GM18870 (cell line): ENCODE measurements around the gene GALNT10.

ENCODE experiments used
- ATAC-seq: cut with Tn5 transposase; IDR thresholded peaks from one replicate; pipeline ENCODE4 v1.9.1; 2021; ENCODE audit warnings: moderate library complexity; ENCODE audit not compliant: unreplicated experiment

The GALNT10 gene

GRCh38 chr5:154397652-154398406 lies 207.3 kb downstream of the GALNT10 start:
- ATAC-seq, result no peak

DNA sequence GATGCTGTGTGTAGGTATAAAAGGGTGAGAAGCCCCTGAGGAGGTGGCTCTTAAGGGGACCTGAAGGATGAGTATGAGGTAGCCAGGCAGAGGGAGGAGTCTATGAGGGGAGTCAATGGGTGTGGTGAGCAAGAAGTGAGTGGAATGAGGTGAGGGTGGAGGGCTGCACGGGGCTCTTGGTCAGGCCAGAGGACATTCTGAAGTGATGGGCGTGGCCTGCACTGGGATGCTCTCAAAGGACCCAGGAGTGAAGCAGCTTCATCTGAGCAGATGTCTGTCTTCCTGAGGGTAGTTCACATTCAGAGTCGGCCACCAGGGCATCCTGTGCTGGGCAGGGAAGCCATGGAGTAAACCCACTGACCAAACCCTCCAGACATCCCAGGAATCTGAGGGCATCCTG lies 210.1 kb downstream of the GALNT10 start:
- ATAC-seq, result no peak

DNA sequence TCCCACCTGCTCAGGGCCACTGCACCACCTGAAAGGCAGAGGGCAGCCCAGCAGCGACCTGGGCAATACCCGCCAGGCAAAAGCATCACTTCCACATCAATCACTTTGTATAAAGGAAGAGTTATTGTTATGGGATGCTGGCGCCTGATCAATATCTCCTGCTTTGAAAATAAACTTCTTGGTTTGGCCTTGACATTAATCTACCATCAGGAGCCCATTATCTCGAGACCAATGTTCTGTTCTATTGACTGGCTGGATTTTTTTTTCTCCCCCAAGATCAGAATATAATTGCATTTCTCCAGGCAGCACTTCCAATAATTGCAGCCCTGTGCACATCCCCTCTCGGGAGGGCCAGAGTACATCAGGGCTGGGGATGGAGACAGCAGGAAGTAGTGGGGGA lies 210.8 kb downstream of the GALNT10 start:
- ATAC-seq, result no peak

- no peak for ATAC-seq
Measured at GRCh38 chr5:154401931-154402330, 211.4 kb downstream of the GALNT10 start.

DNA sequence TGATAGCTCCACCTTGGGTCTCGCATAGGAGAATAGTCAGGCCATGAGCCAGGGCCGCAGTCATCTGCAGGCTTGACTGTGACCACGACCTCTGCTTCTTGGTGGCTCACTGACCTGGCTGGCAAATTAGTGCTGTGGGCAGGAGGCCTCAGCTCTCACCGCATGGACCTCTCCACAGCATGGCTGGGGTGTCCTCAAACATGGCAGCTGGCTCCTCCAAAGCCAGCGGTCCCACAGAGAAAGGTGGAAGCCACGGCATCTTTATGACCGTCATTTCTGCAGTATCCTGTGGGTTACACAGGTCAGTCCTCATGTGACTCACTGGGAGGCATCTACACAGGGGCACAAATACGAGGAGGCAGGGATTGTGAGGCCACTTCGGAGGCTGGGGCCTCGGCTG lies 212.1 kb downstream of the GALNT10 start:
- no peak for ATAC-seq

DNA sequence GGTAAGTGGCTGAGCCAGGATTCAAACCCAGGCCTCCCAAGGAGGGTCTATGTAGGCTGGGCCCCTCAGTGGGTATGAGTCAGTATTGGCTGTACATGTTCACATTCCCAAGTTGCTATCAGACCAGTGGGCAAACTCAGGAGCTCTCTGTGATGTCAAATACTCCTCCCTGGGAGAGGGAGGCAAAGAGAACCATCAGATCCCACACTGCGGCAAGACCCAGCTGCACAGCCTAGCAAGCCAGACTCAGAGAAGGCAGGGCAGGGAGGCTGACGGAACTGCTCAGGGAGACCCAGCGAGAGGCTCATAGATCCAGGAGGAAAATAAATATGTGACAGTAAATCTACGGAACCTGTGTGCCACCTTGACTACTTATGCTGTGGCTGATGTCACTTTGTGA lies 212.7 kb downstream of the GALNT10 start:
- no peak for ATAC-seq

GRCh38 chr5:154403776-154404387 lies 213.3 kb downstream of the GALNT10 start:
- no peak for ATAC-seq

GRCh38 chr5:154405078-154405792 lies 214.7 kb downstream of the GALNT10 start:
- ATAC-seq, result peak; percentile 83

GRCh38 chr5:154406231-154406630 lies 215.7 kb downstream of the GALNT10 start:
- ATAC-seq, result no peak

GRCh38 chr5:154406826-154407225 lies 216.3 kb downstream of the GALNT10 start:
- ATAC-seq, result no peak

DNA sequence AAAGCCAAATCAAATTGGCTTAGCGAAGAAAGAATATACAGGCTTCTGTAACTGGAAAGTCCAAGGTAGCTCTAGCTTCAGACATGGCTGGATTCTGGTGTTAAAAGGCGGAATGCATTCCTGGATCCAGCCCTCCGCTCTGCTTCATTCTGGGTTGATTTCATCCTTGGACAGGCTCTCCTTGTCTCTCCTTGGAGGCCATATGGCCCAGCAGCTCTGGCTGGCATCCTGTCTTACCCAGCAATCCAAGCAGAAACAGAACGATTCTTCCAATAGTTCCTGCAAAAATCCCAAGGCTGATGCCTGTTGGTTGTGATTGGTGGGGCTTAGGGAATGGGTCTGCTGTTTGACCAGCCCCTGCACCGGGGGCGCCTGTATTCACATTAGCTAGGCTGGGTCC lies 218.3 kb downstream of the GALNT10 start:
- ATAC-seq, result no peak

DNA sequence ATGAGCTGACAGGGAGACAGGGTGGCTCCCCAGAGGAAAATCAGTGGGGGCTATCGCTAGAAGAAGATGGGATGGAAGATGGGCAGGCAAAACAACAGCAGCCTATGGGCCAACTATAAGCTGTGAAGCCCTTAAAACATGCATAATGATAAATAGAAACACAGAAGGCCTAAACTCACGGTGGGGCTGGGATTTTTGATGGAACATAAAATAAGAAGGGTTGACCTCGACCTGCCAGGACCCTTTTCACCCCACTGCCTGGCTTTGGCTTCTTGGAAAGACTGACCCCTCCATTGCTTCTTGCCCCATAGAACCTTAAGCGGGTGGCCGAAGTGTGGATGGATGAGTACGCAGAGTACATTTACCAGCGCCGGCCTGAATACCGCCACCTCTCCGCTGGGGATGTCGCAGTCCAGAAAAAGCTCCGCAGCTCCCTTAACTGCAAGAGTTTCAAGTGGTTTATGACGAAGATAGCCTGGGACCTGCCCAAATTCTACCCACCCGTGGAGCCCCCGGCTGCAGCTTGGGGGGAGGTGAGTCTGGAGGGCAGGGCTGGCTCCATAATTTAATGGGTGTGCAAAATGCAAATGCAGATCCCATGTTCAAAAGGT lies 218.8 kb downstream of the GALNT10 start:
- ATAC-seq, result no peak

DNA sequence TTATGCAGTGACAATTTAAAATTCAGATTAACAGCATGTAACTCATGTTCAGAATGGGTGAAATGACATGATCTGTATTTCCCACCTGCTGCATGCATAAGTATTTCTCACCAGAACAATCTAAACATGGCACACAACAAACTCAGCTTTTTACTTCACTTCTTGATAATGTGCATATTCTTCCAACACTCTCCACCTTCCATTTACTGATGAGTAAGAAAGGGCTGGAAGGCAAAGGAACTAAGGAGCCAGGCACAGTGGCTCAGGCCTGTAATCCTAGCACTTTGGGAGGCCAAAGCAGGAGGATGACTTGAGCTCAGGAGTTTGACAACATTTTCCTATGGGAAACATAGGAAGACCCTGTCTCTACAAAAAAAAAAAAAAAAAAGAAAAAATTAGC lies 219.5 kb downstream of the GALNT10 start:
- ATAC-seq, result no peak

DNA sequence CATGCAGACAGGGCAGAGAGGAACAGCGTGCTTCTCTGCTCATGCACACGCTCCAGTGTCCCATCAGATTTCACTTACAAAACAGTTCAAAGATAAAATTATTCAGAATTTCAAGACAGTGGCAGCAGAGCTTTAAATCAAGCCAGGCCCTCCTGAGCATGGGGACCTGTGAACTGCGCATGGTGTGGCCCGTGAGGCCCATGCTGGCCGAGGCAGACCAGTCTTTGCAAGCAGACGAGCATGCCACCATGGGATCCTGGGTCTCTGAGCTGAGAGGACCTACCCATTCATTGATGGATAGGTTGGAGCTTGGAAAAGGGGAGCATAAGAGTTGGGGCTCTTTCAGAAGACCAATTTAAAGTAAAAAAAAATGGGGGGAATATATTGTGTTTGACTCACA lies 220.3 kb downstream of the GALNT10 start:
- no peak for ATAC-seq

DNA sequence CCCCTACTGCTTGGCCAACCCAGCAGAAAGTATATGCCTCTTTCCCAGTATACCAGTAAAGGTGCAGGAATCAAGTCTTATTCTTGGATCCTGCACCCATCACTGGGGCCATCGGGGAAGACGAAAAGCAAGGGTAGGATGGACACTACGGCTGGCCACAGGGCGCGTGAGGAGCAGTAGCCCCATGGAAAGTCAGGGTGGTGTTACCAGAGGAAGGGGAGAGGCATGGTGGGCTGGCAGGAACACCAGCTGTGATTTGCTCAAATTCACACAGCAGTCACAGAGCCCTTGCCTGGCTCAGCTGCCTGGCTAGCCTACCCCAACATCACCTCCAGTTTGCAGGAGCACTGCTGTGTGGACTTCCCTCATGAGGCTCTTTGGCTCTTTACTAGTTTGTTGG lies 220.8 kb downstream of the GALNT10 start:
- no peak for ATAC-seq

- no peak for ATAC-seq
Measured at GRCh38 chr5:154412316-154412715, 221.8 kb downstream of the GALNT10 start.

- ATAC-seq, result no peak
Measured at GRCh38 chr5:154412925-154413324, 222.4 kb downstream of the GALNT10 start.

DNA sequence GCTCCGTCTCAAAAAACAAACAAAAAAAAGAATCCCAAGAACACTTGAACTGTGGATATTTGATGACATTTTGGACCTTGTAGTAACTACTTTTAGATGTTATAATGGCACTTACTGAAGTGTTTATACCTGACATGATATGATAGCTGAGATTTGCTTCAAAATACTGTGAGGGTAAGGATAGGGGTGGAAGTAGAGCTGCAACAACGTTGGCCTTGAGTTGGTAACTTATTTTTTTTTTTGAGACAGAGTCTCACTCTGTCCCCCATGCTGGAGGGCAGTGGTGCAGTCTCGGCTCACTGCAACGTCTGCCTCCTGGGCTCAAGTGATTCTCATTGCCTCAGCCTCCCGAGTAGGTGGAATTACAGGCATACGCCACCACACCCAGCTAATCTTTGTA lies 224.6 kb downstream of the GALNT10 start:
- no peak for ATAC-seq

DNA sequence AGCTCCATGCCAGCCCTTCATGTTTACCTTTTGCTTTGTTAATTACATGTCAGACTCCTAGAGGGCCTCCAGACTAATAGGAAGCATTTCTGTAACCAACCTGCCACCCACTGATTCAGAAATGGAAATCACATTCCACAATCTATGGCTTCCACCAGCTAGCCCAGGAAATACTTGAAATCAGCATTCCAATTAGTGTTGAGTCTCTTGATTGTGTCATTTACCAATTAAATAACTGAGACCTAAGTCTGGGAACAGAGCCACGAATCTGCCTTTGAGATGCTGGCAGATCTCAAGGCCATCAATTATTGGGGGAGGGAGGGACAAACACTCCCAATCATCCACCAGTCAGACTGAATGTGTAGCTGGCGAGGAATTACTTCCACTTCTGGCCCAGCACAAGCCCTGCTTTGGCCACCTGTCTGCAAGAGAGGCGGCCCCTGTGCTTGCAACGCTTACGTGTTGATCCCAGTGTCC lies 227.8 kb downstream of the GALNT10 start:
- no peak for ATAC-seq

DNA sequence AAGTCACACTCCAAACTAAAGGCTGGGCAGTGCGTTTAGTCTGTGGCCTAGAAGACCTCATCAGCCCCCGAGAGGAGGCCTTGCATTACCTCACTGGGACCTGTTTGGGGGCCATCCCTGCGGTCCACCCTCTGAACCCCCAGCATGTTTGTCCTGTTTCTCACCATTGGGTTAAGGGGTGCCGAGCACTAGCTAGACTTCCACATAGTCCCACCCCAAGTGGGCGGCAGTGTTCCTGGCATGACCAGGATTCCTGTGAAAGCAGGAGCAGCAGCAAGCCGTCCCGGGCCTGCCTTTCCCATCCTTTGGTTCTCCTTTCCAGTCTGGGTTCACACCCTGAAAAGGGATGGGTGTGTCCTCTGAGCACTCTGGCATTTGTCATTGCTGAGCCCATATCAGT lies 228.7 kb downstream of the GALNT10 start:
- ATAC-seq, result no peak

- no peak for ATAC-seq
Measured at GRCh38 chr5:154421868-154422267, 231.3 kb downstream of the GALNT10 start.

GRCh38 chr5:154422298-154422697 lies 231.8 kb downstream of the GALNT10 start:
- no peak for ATAC-seq
